Natural killer cell (primary cell): ENCODE measurements around the gene BMP4. TPM values are rescaled to one million over a fixed set of nuclear protein-coding genes. Genes with fewer than 3 reads are reported as not detected.

ENCODE experiments used
- ATAC-seq, 3 donors: fragments of 150-1000 bp in 2 of 3; fragments of 200-7000 bp in 1 of 3; cut with Tn5 transposase; 1 replicate in 1 of 3; 2 replicates in 2 of 3; pipeline ENCODE4 v1.10.0; 2021; ENCODE audit warnings: mild to moderate bottlenecking in 2 of 3, moderate library complexity in 2 of 3
- DNase-seq, 2 donors: peaks; one replicate each; pipeline versions ENCODE4 v3.0.0 to v3.0.0-alpha.2; 2013 to 2021; ENCODE audit warnings: mixed read lengths in 1 of 2
- H3K27ac ChIP-seq: one replicate; pipeline ENCODE4 v1.5.1; 2013; ENCODE audit warnings: mild to moderate bottlenecking, low read length
- H3K27me3 ChIP-seq: one replicate; pipeline ENCODE4 v1.6.1; 2013; ENCODE audit warnings: low read length; ENCODE audit not compliant: control insufficient read depth, insufficient read depth
- H3K36me3 ChIP-seq: one replicate; pipeline ENCODE4 v1.6.1; 2013; ENCODE audit warnings: low read length; ENCODE audit not compliant: control insufficient read depth, insufficient read depth
- H3K4me1 ChIP-seq: one replicate; pipeline ENCODE4 v1.6.1; 2013; ENCODE audit warnings: low read length; ENCODE audit not compliant: control insufficient read depth, insufficient read depth
- H3K4me3 ChIP-seq: one replicate; pipeline ENCODE4 v1.5.1; 2013; ENCODE audit warnings: low read length
- H3K9me3 ChIP-seq: one replicate; pipeline ENCODE4 v1.6.1; 2013; ENCODE audit warnings: low read length; ENCODE audit not compliant: control insufficient read depth, insufficient read depth
- H3K27ac Mint-ChIP-seq, 2 donors: one replicate each; pipeline ENCODE4 v1.8.0; 2022; ENCODE audit warnings: mild to moderate bottlenecking in 2 of 2, mixed read lengths in 2 of 2, moderate library complexity in 1 of 2
- H3K27me3 Mint-ChIP-seq, 2 donors: one replicate each; pipeline ENCODE4 v1.8.0; 2022; ENCODE audit warnings: low read depth in 2 of 2, mixed read lengths in 2 of 2
- H3K36me3 Mint-ChIP-seq: one replicate; pipeline ENCODE4 v1.8.0; 2022; ENCODE audit warnings: mixed read lengths
- H3K4me1 Mint-ChIP-seq, 2 donors: one replicate each; pipeline ENCODE4 v1.8.0; 2022; ENCODE audit warnings: mixed read lengths in 2 of 2
- H3K4me3 Mint-ChIP-seq: one replicate; pipeline ENCODE4 v1.8.0; 2022; ENCODE audit warnings: mild to moderate bottlenecking, moderate library complexity, mixed read lengths
- H3K9me3 Mint-ChIP-seq, 2 donors: one replicate each; pipeline ENCODE4 v1.8.0; 2022; ENCODE audit warnings: mixed read lengths in 2 of 2
- WGBS: methylation state at CpG from one replicate; pipeline ENCODE4 v1.1.7; 2013; ENCODE audit warnings: missing lambda C conversion rate; ENCODE audit not compliant: insufficient coverage; 5-methylcytosine and 5-hydroxymethylcytosine counted together
- intact Hi-C: fragments of 100-400 bp; cut with micrococcal nuclease; formaldehyde crosslinking; loops from one replicate; pipeline ENCODE4 v1.14.2; 2022
- total RNA-seq, 4 donors: library from RNA; stranded (reverse); fragments of 120-200 nt in 1 of 4; gene quantifications; one replicate each; pipeline versions ENCODE4 v1.2.3 to v1.2.4, GENCODE V29; 2013 to 2022
- TF ChIP-seq, protein P1 (sequence below): fragments of 200-600 bp; IDR thresholded peaks from one replicate; pipeline ENCODE4 v1.8.0; 2022; ENCODE audit warnings: antibody characterized with exemption

Gene BMP4
- total RNA-seq, 3 donors from 2014 or later (not counting 1 experiment from before 2014, with no cell fraction given) = 0.45 TPM; not detected in 2

DNA sequence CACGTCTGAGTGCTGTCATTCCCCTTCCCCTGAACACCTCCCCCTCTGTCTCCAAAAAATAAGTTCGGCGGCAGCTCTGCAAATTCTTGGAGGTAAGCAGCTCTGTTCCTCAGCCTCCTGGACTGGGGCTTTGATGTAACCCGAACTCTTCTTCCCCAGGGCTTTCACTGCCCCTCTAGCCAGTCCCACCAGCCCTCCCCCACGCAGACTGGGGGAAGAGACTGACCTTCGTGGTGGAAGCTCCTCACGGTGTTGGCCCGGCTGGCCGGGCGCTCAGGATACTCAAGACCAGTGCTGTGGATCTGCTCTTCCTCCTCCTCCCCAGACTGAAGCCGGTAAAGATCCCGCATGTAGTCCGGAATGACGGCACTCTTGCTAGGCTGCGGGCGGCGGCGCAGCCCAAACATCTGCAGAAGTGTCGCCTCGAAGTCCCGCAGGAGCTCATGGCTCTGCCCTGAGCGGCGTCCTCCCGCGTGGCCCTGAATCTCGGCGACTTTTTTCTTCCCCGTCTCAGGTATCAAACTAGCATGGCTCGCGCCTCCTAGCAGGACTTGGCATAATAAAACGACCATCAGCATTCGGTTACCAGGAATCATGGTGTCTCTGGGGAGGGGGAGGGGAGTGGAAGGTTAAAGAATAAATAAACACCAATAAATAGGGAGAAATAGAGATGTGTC is 4.9 kb downstream of the BMP4 start:
- Histone ChIP-seq H3K4me1 (peaks cover 23% of the 10 kb centered on the region), H3K4me3 (no peak overlapping the region), H3K27me3 (peaks cover 26% of the 10 kb centered on the region), H3K27ac (no peak overlapping the region), H3K9me3 (no peaks in the 10 kb centered on the region), H3K36me3 (no peaks in the 10 kb centered on the region)
- H3K27ac Mint-ChIP-seq = no peak overlapping the region
- no peak for ATAC-seq
- no peak for DNase-seq
- no peak overlapping the region for H3K4me3 Mint-ChIP-seq
- 89% methylated on average over 32 of the region's 32 CpGs for WGBS
- intact Hi-C loops = no loop called here
- H3K4me1 Mint-ChIP-seq = peaks cover 0 to 14% of the 10 kb centered on the region in 2 donors
- TF ChIP-seq, protein P1, sequence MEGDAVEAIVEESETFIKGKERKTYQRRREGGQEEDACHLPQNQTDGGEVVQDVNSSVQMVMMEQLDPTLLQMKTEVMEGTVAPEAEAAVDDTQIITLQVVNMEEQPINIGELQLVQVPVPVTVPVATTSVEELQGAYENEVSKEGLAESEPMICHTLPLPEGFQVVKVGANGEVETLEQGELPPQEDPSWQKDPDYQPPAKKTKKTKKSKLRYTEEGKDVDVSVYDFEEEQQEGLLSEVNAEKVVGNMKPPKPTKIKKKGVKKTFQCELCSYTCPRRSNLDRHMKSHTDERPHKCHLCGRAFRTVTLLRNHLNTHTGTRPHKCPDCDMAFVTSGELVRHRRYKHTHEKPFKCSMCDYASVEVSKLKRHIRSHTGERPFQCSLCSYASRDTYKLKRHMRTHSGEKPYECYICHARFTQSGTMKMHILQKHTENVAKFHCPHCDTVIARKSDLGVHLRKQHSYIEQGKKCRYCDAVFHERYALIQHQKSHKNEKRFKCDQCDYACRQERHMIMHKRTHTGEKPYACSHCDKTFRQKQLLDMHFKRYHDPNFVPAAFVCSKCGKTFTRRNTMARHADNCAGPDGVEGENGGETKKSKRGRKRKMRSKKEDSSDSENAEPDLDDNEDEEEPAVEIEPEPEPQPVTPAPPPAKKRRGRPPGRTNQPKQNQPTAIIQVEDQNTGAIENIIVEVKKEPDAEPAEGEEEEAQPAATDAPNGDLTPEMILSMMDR = no peak
- peaks cover 45 to 46% of the 10 kb centered on the region in 2 donors for H3K27me3 Mint-ChIP-seq
- H3K36me3 Mint-ChIP-seq = peaks cover 7% of the 10 kb centered on the region
- H3K9me3 Mint-ChIP-seq = no peaks in the 10 kb centered on the region

DNA sequence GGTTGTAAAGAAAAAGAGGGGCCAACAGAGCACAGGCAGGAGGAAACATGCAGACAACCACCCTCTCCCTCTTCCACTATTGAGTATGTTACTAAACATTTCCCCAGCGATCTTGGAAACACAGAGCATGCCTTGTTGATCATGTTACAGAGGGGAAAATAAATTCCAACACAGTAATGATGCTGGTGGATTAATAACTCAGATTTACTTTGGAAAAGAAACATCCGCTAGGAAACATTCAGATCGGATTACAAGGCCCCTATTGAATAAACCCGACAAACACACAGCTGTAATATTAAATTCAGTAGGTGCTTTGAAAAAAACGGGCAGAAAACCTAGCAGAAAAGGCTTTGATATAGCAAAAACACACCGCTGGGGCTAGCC is 5.4 kb downstream of the BMP4 start:
- peaks cover 0 to 14% of the 10 kb centered on the region in 2 donors for H3K4me1 Mint-ChIP-seq
- intact Hi-C loops = no loop called here
- H3K36me3 Mint-ChIP-seq = peaks cover 7% of the 10 kb centered on the region
- no peaks in the 10 kb centered on the region for H3K9me3 ChIP-seq
- peaks cover 44 to 45% of the 10 kb centered on the region in 2 donors for H3K27me3 Mint-ChIP-seq
- H3K27ac ChIP-seq = no peak overlapping the region
- no peak overlapping the region for H3K4me3 ChIP-seq
- H3K36me3 ChIP-seq = no peaks in the 10 kb centered on the region
- peaks cover 18% of the 10 kb centered on the region for H3K4me1 ChIP-seq
- H3K27me3 ChIP-seq = peaks cover 22% of the 10 kb centered on the region
- 91% methylated on average over 5 of the region's 6 CpGs for WGBS
- DNase-seq (no peak), ATAC-seq (no peak)
- TF ChIP-seq, protein P1 = no peak
- H3K27ac Mint-ChIP-seq = no peak overlapping the region
- H3K9me3 Mint-ChIP-seq = no peaks in the 10 kb centered on the region
- no peak overlapping the region for H3K4me3 Mint-ChIP-seq

DNA sequence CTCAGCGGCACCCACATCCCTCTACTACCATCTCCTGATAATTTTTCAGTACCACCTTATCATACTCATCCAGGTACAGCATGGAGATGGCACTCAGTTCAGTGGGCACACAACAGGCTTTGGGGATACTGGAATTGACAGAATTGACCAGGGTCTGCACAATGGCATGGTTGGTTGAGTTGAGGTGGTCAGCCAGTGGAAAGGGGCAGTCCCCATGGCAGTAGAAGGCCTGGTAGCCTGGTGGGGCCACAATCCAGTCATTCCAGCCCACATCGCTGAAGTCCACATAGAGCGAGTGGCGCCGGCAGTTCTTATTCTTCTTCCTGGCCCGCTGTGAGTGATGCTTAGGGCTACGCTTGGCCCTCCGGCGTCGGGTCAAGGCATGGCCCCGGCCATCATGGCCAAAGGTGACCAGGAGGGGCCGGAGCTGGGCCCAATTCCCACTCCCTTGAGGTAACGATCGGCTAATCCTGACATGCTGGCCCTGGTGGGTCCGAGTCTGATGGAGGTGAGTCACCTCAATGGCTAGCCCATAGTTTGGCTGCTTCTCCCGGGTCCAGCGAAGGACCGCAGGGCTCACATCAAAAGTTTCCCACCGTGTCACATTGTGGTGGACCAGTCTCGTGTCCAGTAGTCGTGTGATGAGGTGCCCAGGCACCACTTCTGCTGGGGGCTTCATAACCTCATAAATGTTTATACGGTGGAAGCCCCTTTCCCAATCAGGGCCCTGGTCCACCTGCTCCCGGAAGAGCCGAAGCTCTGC is 6.4 kb downstream of the BMP4 start:
- H3K9me3 Mint-ChIP-seq = no peaks in the 10 kb centered on the region
- DNase-seq = no peak
- H3K4me3 ChIP-seq = no peak overlapping the region
- intact Hi-C loops = no loop called here
- no peak overlapping the region for H3K4me3 Mint-ChIP-seq
- no peaks in the 10 kb centered on the region for H3K36me3 ChIP-seq
- peaks cover 7% of the 10 kb centered on the region for H3K36me3 Mint-ChIP-seq
- 92% methylated on average over 24 of the region's 24 CpGs for WGBS
- ATAC-seq = no peak
- H3K9me3 ChIP-seq = no peaks in the 10 kb centered on the region
- H3K27ac ChIP-seq = no peak overlapping the region
- H3K4me1 ChIP-seq = peaks cover 10% of the 10 kb centered on the region
- no peak overlapping the region for H3K27ac Mint-ChIP-seq
- TF ChIP-seq, protein P1 = no peak
- peaks cover 0 to 10% of the 10 kb centered on the region in 2 donors for H3K4me1 Mint-ChIP-seq
- peaks cover 38% of the 10 kb centered on the region in 2 donors for H3K27me3 Mint-ChIP-seq
- peaks cover 22% of the 10 kb centered on the region for H3K27me3 ChIP-seq
